HUES48 (cell line): ENCODE measurements around the gene ZNF529.
A peak's percentile ranks its signal among the peaks of the same experiment; 100 is the strongest.
"Not testable (repeated sequence)": the region's sequence is repeated elsewhere in the genome, so short reads cannot be mapped to it uniquely, and the experiment has no call there.

Experiments used
- H3K27ac ChIP-seq: one replicate; pipeline ENCODE4 v1.7.0; 2013; ENCODE audit warnings: low read depth, low read length, inconsistent platforms
- H3K27me3 ChIP-seq: 2 replicates; pipeline ENCODE4 v1.6.1; 2013; ENCODE audit warnings: mild to moderate bottlenecking, low read length; ENCODE audit not compliant: control insufficient read depth, insufficient read depth
- H3K36me3 ChIP-seq: 2 replicates; pipeline ENCODE4 v1.6.1; 2013; ENCODE audit warnings: low read length; ENCODE audit not compliant: control insufficient read depth, insufficient read depth
- H3K4me1 ChIP-seq: 2 replicates; pipeline ENCODE4 v1.6.1; 2013; ENCODE audit warnings: mild to moderate bottlenecking, low read length; ENCODE audit not compliant: control insufficient read depth, insufficient read depth
- H3K4me3 ChIP-seq: 2 replicates; pipeline ENCODE4 v1.5.1; 2013; ENCODE audit warnings: mild to moderate bottlenecking, low read depth, low read length
- H3K9ac ChIP-seq: 2 replicates; pipeline ENCODE4 v1.6.1; 2013; ENCODE audit warnings: mild to moderate bottlenecking, low read depth, low read length, moderate library complexity
- H3K9me3 ChIP-seq: 2 replicates; pipeline ENCODE4 v1.6.1; 2013; ENCODE audit warnings: low read length; ENCODE audit not compliant: control insufficient read depth, insufficient read depth

Gene ZNF529

DNA sequence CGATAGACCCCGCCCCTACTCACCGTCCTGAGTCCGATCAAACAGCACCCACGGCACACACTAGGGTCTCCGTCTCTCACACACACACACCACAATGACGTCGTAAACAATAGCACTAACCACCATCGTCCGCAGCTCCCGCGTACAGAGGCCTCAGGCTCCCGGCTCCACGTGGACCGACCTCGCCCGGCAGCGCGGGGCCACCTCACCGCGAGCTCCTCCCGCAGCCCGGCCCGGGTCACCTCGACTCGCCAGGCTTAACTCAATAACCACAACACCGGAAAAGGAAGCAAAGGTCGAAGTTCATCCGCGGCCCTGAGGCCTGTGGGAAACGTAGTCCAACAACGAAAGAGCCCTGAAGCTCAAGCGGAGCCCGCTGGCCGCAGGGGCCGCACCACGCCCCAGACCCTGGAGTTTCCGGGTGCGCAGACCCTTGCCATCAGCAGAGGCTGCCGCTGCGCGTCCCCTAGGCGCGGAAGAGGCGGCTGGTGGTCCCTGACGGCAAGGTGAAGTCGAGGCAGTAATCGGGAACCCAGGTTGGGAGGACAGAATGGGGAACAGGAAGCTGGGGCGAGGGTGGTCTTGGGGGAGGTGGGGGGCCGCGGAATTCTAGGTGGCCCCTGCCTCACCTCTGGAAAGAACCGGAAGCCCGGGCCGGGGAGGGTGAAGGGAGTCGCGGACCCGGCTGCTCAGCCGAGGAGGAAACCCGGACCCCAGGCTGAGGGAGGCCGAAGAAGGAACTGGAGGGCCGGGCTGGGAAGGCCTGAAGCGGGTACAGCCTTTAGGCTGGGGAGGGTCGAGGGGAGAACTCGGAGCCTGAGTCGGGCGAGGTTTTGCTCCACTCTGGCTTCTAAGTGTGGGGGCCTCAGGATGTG, at the start of gene ZNF529:
ZNF529 (minus strand) TSS at position 273 of the 875 bp plus-strand sequence. CDS start 946 bp downstream, outside the sequence.
- Histone ChIP-seq H3K36me3 (peaks cover 24% of the 10 kb centered on the region), H3K4me1 (no peaks in the 10 kb centered on the region; the same call in none of the 2 replicates), H3K9me3 (peaks cover 7% of the 10 kb centered on the region; the same call in 1 of the 2 replicates), H3K4me3 (peak within 1 kb of the TSS; percentile 94), H3K27ac (peak within 1 kb of the TSS; percentile 81), H3K9ac (peak within 1 kb of the TSS; percentile 82), H3K27me3 (no peaks in the 10 kb centered on the region)

DNA sequence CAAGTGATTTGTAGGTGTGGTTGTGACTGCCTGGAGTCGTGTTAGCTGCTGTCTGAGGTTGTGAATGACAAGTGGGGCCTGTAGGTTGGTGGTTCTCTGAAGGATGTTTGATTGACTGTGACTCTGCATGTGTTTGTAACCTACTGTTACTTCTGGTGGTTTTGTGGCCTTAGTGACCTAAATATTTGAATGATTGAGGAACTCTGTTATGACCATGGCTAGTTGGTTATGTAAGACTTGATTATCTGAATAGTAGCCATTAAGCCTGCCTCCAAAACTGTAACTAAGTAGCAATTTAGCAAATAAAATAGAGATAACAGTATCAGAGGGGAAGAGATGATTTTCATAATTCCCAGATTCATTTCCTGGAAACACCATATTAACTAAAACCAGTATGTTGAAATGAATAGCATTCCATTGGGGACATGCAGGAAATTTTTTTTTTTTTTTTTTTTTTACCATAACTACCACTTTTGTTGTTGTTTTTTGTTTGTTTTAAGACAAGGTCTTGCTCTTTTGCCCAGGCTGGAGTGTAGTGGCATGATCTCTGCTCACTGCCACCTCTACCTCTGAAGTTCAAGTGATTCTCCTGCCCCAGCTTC, 32.9 kb upstream of the ZNF529 start:
- Histone ChIP-seq H3K27ac (no peak overlapping the region), H3K4me3 (peak overlapping the region; percentile 82), H3K4me1 (no peaks in the 10 kb centered on the region), H3K9me3 (no peaks in the 10 kb centered on the region), H3K9ac (no peak overlapping the region), H3K36me3 (peaks cover 6% of the 10 kb centered on the region), H3K27me3 (peaks cover 15% of the 10 kb centered on the region)

DNA sequence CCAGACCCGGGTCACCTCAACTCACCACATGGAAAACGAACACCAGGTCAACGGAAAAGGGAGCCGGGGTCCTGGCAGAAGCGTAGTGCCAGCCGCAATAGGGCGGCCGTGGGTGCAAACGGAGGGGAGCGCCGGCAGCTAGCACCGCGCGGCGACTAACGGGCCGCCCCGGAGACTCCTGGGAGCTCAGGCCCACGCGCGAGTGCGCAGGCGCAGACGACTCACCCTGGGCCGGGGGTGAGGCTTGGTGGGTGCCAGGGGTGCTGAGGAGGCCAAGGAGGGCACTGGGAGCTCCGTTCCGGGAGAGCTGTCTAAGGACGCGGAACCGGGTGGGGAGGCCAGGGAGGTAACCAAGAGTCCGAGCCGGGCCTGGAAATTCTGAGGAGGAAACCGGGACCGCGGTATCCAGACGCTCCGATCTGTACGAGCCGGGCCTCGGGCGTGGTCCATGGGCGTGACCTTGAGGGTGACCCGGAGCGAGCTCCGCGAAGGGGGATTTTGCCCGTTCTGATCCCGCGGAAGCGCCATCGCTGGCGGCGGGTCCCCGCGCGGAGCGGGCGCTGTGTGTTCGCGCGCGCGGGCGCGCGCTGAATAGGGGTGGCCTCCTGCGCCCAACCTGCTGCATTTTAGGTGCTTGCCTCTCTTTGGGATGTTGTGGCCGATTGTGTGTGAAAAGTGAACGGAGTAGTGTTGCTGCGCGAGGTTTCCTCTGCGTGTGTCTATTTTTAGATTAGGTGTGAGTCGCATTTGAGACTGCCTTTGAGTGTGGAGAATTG, 32.2 kb upstream of the ZNF529 start, which contains the start of gene ZNF382:
ZNF382 (plus strand) TSS at position 213 of the 776 bp plus-strand sequence. CDS start 4,602 bp downstream, outside the sequence.
- no peaks in the 10 kb centered on the region for H3K4me1 ChIP-seq
- no peaks in the 10 kb centered on the region for H3K9me3 ChIP-seq
- H3K27me3 ChIP-seq, result peaks cover 15% of the 10 kb centered on the region
- H3K4me3 ChIP-seq, result peak within 1 kb of the TSS; percentile 82
- H3K27ac ChIP-seq, result no peak within 1 kb of the TSS
- H3K9ac ChIP-seq, result peak within 1 kb of the TSS; percentile 30; the same call in 1 of the 2 replicates
- H3K36me3 ChIP-seq, result peaks cover under 1% of the 10 kb centered on the region; the same call in 1 of the 2 replicates

DNA sequence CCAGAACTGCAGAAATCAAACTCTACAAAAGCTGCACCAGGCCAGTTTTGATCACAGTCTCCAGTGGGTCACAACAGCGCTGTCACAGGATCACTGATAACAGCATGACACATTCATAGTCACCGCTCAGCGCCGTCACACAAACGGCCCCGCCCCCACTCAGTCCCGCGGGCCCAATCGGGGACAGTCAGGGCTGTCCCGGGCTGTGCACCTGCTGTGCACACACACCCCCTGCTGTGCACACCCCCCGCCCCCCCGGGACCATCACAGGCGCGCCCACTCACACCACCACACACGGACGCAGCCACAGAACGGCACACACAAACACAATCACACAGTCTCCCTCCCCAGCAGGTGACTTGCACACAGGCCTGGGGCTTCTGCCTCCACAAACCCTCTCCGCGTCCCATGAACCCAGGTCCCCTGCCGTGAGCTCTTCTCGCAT, 31.6 kb upstream of the ZNF529 start:
- Histone ChIP-seq H3K27me3 (peaks cover 15% of the 10 kb centered on the region), H3K36me3 (no peaks in the 10 kb centered on the region), H3K4me1 (no peaks in the 10 kb centered on the region), H3K9ac (no peak overlapping the region; the same call in 1 of the 2 replicates), H3K4me3 (peak overlapping the region; percentile 82), H3K9me3 (no peaks in the 10 kb centered on the region), H3K27ac (no peak overlapping the region)

DNA sequence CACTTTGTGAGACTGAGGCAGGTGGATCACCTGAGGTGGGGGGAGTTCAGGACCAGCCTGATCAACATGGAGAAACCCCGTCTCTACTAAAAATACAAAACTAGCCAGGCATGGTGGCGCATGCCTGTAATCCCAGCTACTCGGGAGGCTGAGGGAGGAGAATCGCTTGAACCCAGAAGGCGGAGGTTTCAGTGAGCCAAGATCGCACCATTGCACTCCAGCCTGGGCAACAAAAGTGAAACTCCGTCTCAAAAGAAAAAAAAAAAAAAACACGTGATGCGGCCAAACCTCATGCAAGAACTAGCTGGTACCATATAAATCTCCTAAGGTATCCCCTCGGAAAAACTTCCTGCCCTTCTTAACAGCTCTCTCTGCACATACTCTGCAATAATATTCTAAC, 29.6 kb upstream of the ZNF529 start:
- H3K36me3 ChIP-seq, H3K4me1 ChIP-seq, H3K9ac ChIP-seq, H3K4me3 ChIP-seq, H3K27ac ChIP-seq, H3K9me3 ChIP-seq: not testable (repeated sequence)
- peaks cover 15% of the 10 kb centered on the region for H3K27me3 ChIP-seq

DNA sequence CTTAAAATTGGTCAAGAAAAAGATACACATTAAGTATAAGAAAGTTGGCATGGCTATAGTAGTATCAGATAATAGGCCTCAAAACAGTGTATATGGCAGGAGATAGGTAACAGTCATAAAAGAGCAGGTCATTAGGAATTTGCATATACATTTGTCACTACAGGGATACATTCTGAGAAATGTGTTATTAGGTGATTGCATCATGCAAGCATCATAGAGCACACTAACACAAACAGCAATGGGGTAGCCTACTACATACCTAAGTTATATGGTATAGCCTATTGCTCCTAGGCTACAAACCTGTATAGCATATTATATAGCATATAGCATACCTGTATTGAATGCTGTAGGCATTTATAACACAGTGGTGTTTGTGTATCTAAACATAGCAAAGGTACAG, 6.2 kb upstream of the ZNF529 start:
- Histone ChIP-seq H3K27ac (no peak overlapping the region), H3K27me3 (no peaks in the 10 kb centered on the region), H3K9ac (no peak overlapping the region), H3K9me3 (no peaks in the 10 kb centered on the region), H3K4me1 (no peaks in the 10 kb centered on the region; the same call in 1 of the 2 replicates), H3K36me3 (peaks cover 34% of the 10 kb centered on the region), H3K4me3 (no peak overlapping the region)

DNA sequence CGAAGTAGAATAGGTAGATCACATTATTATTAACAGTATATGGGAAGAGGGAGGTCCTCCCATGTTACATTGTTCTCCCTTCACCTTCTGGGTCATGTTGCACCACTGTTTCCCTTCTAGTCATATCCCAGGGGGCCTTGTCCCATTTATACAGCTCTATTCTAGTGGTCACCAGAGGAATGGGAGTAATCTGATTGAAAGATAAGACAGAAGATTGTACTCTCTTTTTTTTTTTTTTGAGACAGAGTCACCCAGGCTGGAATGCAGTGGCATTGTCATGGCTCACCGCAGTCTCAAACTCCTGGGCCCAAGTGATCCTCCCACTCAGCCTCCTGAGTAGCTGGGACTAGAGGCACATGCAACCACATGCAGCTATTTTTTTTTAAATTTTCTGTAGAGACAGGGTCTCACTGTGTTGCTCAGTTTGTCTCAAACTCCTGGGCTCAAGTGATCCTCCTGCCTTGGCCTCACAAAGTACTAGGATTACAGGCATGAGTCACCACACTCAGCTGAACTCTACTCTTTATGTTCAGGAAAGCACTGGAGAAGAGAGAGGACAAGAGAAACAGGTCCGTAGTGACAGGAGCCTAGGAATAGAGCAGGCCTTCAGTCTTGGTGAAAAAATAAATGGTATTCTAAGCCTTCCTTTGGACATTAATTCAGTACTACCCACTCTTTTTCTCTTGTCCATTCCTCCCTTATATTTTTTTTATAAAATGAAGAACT, 4.3 kb upstream of the ZNF529 start:
- Histone ChIP-seq H3K4me1 (no peaks in the 10 kb centered on the region; the same call in 1 of the 2 replicates), H3K36me3 (peaks cover 34% of the 10 kb centered on the region), H3K4me3 (no peak overlapping the region)

DNA sequence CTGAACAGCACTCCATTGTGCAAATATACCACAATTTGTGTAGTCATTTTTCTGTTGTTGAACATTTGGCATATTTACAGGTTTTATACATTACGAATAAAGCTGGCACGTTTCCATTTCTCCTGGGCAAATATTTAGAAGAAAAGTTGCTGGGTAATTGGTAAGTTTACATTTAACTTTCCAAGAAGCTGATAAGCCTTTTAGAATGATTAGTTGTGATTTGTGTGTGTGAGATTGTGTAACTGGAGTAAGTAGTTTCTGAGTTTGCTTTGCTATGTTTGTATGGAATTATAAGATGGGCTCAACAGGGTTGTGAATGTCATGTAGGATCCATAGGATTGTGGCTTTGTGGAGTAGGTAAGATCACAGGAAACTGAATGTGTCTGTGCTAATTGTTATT, 1.6 kb upstream of the ZNF529 start:
- peak overlapping the region; percentile 94 for H3K4me3 ChIP-seq
- H3K9me3 ChIP-seq, result no peaks in the 10 kb centered on the region
- no peaks in the 10 kb centered on the region for H3K27me3 ChIP-seq
- no peak overlapping the region for H3K9ac ChIP-seq
- peaks cover 25% of the 10 kb centered on the region for H3K36me3 ChIP-seq
- H3K4me1 ChIP-seq, result no peaks in the 10 kb centered on the region; the same call in none of the 2 replicates
- H3K27ac ChIP-seq, result no peak overlapping the region

More for the DNA sequence above, 4.3 kb upstream of the ZNF529 start:
- no peaks in the 10 kb centered on the region for H3K27me3 ChIP-seq
- no peak overlapping the region for H3K9ac ChIP-seq
- H3K27ac ChIP-seq, result no peak overlapping the region
- H3K9me3 ChIP-seq, result no peaks in the 10 kb centered on the region

DNA sequence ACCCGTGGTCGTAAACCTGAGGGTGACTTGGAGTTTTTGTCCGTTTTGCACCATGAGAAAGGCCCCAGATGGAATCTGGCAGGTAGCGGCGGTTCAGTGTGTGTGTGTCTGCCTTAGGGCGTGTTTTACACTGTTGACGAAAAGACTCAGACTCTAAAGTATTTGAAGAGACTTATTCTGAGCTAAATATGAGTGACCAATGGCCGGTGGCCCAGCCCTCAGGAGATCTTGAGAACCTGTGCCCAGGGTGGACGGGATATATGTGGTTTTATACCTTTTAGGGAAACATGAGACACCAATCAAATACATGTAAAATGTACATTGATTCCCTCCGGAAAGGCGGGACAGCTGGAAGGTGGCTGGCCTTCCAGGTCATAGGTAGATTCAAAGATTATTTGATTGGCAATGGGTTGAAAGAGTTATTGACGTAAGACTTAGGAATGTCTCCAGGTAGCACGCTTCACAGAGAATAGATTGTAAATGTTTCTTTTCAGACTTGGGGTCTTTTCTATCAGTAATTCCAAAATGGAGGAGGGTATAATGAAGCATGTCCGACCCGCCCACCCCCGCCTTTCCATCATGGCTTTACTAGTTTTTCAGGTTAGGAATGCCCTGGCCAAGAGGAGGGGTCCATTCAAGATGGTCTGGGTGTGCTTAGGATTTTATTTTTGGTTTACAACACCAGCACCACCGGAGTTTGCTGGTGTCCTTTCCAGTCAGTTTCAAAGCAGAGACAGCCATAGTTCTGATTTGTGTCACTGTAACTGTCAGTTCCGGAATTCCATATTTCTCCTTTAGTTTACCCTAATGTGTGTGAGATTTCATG, 1.0 kb upstream of the ZNF529 start:
- Histone ChIP-seq H3K4me1 (no peaks in the 10 kb centered on the region; the same call in none of the 2 replicates), H3K9me3 (0 out of 2 replicates have a peak, but pooled peaks cover 1% of the 10 kb centered on the region), H3K4me3 (peak overlapping the region; percentile 94), H3K27me3 (no peaks in the 10 kb centered on the region), H3K36me3 (peaks cover 21% of the 10 kb centered on the region), H3K27ac (peak overlapping the region; percentile 81), H3K9ac (peak overlapping the region; percentile 82)
